Karpas-422 (cell line): ENCODE measurements around the gene MYO18B. TPM values are rescaled to one million over a fixed set of nuclear protein-coding genes. Genes with fewer than 3 reads are reported as not detected.

ENCODE experiments used
- DNase-seq: peaks from one replicate; pipeline ENCODE4 v3.0.0-alpha.2; 2015
- H2AFZ ChIP-seq: fragments of 200-600 bp; sonication (generic); 2 replicates; pipeline ENCODE4 v1.6.1; 2014; ENCODE audit warnings: antibody characterized with exemption, low read length, mixed read lengths
- H3K27ac ChIP-seq: fragments of 200-600 bp; sonication (generic); 2 replicates; pipeline ENCODE4 v1.5.1; 2014; ENCODE audit warnings: mild to moderate bottlenecking, low read length, moderate library complexity
- H3K27me3 ChIP-seq: fragments of 200-600 bp; sonication (generic); 2 replicates; pipeline ENCODE4 v1.6.1; 2014; ENCODE audit warnings: low read length, mixed read lengths
- H3K36me3 ChIP-seq: fragments of 200-600 bp; sonication (generic); 2 replicates; pipeline ENCODE4 v1.6.1; 2014; ENCODE audit warnings: low read length, mixed read lengths; ENCODE audit not compliant: insufficient read depth
- H3K4me1 ChIP-seq: fragments of 200-600 bp; sonication (generic); 2 replicates; pipeline ENCODE4 v1.6.1; 2014; ENCODE audit warnings: mild to moderate bottlenecking, low read length, mixed read lengths
- H3K4me2 ChIP-seq: fragments of 200-600 bp; sonication (generic); 2 replicates; pipeline ENCODE4 v1.6.1; 2014; ENCODE audit warnings: low read length, low read depth, mild to moderate bottlenecking; ENCODE audit not compliant: poor library complexity, severe bottlenecking
- H3K4me3 ChIP-seq: fragments of 200-600 bp; sonication (generic); 2 replicates; pipeline ENCODE4 v1.5.1; 2014; ENCODE audit warnings: mild to moderate bottlenecking, antibody characterized with exemption, low read length, mixed read lengths
- H3K79me2 ChIP-seq: fragments of 200-600 bp; sonication (generic); 2 replicates; pipeline ENCODE4 v1.6.1; 2014; ENCODE audit warnings: mild to moderate bottlenecking, low read length, mixed read lengths
- H3K9ac ChIP-seq: fragments of 200-600 bp; sonication (generic); 2 replicates; pipeline ENCODE4 v1.6.0; 2014; ENCODE audit warnings: low read length
- H3K9me2 ChIP-seq: fragments of 200-600 bp; sonication (generic), shearing (Covaris generic); replicated peaks from 2 replicates; pipeline ENCODE4 v1.6.0; 2014; ENCODE audit warnings: mild to moderate bottlenecking, low read length, moderate library complexity; ENCODE audit not compliant: insufficient read depth
- H3K9me3 ChIP-seq: fragments of 300-700, 200-600 bp; sonication (generic); 2 replicates; pipeline ENCODE4 v1.6.1; 2014; ENCODE audit warnings: low read length, mixed read lengths
- H4K20me1 ChIP-seq: fragments of 200-600 bp; sonication (generic); 2 replicates; pipeline ENCODE4 v1.6.1; 2014; ENCODE audit warnings: mild to moderate bottlenecking, antibody characterized with exemption, low read length, low read depth; ENCODE audit not compliant: insufficient read depth
- total RNA-seq: library from RNA; depleted of rRNA; stranded (reverse); fragments of >200 nt; shearing (Covaris generic); gene quantifications from 2 replicates; pipeline ENCODE4 v1.2.3, GENCODE V29; 2014; ENCODE audit warnings: low replicate concordance

Gene MYO18B
- total RNA-seq, 1 experiment from 2014 or later, result not detected

GRCh38 chr22:25739659-25740344, 2.2 kb upstream of the MYO18B start:
- Histone ChIP-seq H3K27me3 (no peaks in the 10 kb centered on the region), H3K4me2 (no peak overlapping the region), H3K36me3 (no peaks in the 10 kb centered on the region), H4K20me1 (no peaks in the 10 kb centered on the region), H3K9ac (no peak overlapping the region), H3K79me2 (no peaks in the 10 kb centered on the region), H3K4me1 (no peaks in the 10 kb centered on the region), H3K27ac (no peak overlapping the region), H3K9me3 (no peaks in the 10 kb centered on the region), H2AFZ (no peak overlapping the region), H3K4me3 (no peak overlapping the region), H3K9me2 (no peaks in the 10 kb centered on the region)
- no peak for DNase-seq

- no peak overlapping the region for H2AFZ ChIP-seq
- no peak overlapping the region for H3K9ac ChIP-seq
- no peak overlapping the region for H3K4me3 ChIP-seq
- H4K20me1 ChIP-seq, result no peaks in the 10 kb centered on the region
- no peaks in the 10 kb centered on the region for H3K9me3 ChIP-seq
- H3K4me2 ChIP-seq, result no peak overlapping the region
- H3K79me2 ChIP-seq, result no peaks in the 10 kb centered on the region
- no peaks in the 10 kb centered on the region for H3K4me1 ChIP-seq
- H3K27ac ChIP-seq, result no peak overlapping the region
- DNase-seq, result no peak
- no peaks in the 10 kb centered on the region for H3K27me3 ChIP-seq
- no peaks in the 10 kb centered on the region for H3K36me3 ChIP-seq
- no peaks in the 10 kb centered on the region for H3K9me2 ChIP-seq
These were observed 1.1 kb downstream of the MYO18B start for GRCh38 chr22:25742918-25743708.

- Histone ChIP-seq H3K27ac (no peak overlapping the region), H3K9me3 (no peaks in the 10 kb centered on the region), H4K20me1 (no peaks in the 10 kb centered on the region), H3K79me2 (no peaks in the 10 kb centered on the region), H2AFZ (no peak overlapping the region), H3K36me3 (no peaks in the 10 kb centered on the region), H3K4me2 (no peak overlapping the region), H3K4me3 (no peak overlapping the region), H3K9ac (no peak overlapping the region), H3K27me3 (no peaks in the 10 kb centered on the region), H3K4me1 (no peaks in the 10 kb centered on the region), H3K9me2 (no peaks in the 10 kb centered on the region)
- DNase-seq, result no peak
These were observed 2.7 kb downstream of the MYO18B start for GRCh38 chr22:25744694-25745093.

GRCh38 chr22:25745341-25746011, 3.5 kb downstream of the MYO18B start:
- Histone ChIP-seq H3K4me2 (no peak overlapping the region), H3K27ac (no peak overlapping the region)

GRCh38 chr22:25746012-25746373, 4.0 kb downstream of the MYO18B start:
- H4K20me1 ChIP-seq, result no peaks in the 10 kb centered on the region
- H3K4me2 ChIP-seq, result no peak overlapping the region
- no peaks in the 10 kb centered on the region for H3K9me2 ChIP-seq
- H3K79me2 ChIP-seq, result no peaks in the 10 kb centered on the region
- no peak overlapping the region for H2AFZ ChIP-seq
- no peak for DNase-seq
- no peak overlapping the region for H3K4me3 ChIP-seq
- H3K4me1 ChIP-seq, result no peaks in the 10 kb centered on the region
- H3K9ac ChIP-seq, result no peak overlapping the region
- no peak overlapping the region for H3K27ac ChIP-seq
- H3K9me3 ChIP-seq, result no peaks in the 10 kb centered on the region
- H3K27me3 ChIP-seq, result no peaks in the 10 kb centered on the region
- no peaks in the 10 kb centered on the region for H3K36me3 ChIP-seq

More at GRCh38 chr22:25745341-25746011, 3.5 kb downstream of the MYO18B start:
- no peaks in the 10 kb centered on the region for H3K27me3 ChIP-seq
- no peak for DNase-seq
- no peaks in the 10 kb centered on the region for H3K4me1 ChIP-seq
- no peak overlapping the region for H3K9ac ChIP-seq
- H2AFZ ChIP-seq, result no peak overlapping the region
- no peaks in the 10 kb centered on the region for H4K20me1 ChIP-seq
- H3K79me2 ChIP-seq, result no peaks in the 10 kb centered on the region
- H3K4me3 ChIP-seq, result no peak overlapping the region
- H3K36me3 ChIP-seq, result no peaks in the 10 kb centered on the region
- no peaks in the 10 kb centered on the region for H3K9me2 ChIP-seq
- H3K9me3 ChIP-seq, result no peaks in the 10 kb centered on the region

GRCh38 chr22:25747245-25747944, 5.4 kb downstream of the MYO18B start:
- H2AFZ ChIP-seq, result no peak overlapping the region
- H3K79me2 ChIP-seq, result no peaks in the 10 kb centered on the region

GRCh38 chr22:25748140-25748539, 6.2 kb downstream of the MYO18B start:
- Histone ChIP-seq H3K79me2 (no peaks in the 10 kb centered on the region), H3K27me3 (no peaks in the 10 kb centered on the region), H3K9ac (no peak overlapping the region), H4K20me1 (no peaks in the 10 kb centered on the region), H3K9me3 (no peaks in the 10 kb centered on the region), H3K9me2 (no peaks in the 10 kb centered on the region), H3K4me2 (no peak overlapping the region), H3K36me3 (no peaks in the 10 kb centered on the region), H2AFZ (no peak overlapping the region), H3K4me1 (no peaks in the 10 kb centered on the region), H3K4me3 (no peak overlapping the region), H3K27ac (no peak overlapping the region)
- no peak for DNase-seq

More at GRCh38 chr22:25747245-25747944, 5.4 kb downstream of the MYO18B start:
- Histone ChIP-seq H4K20me1 (no peaks in the 10 kb centered on the region), H3K9me2 (no peaks in the 10 kb centered on the region), H3K9me3 (no peaks in the 10 kb centered on the region), H3K4me1 (no peaks in the 10 kb centered on the region), H3K4me3 (no peak overlapping the region), H3K9ac (no peak overlapping the region), H3K27me3 (no peaks in the 10 kb centered on the region), H3K36me3 (no peaks in the 10 kb centered on the region), H3K4me2 (no peak overlapping the region), H3K27ac (no peak overlapping the region)
- no peak for DNase-seq

- Histone ChIP-seq H3K9ac (no peak overlapping the region), H3K4me1 (no peaks in the 10 kb centered on the region), H3K4me3 (no peak overlapping the region), H3K27ac (no peak overlapping the region), H2AFZ (no peak overlapping the region), H3K27me3 (no peaks in the 10 kb centered on the region), H3K9me3 (no peaks in the 10 kb centered on the region), H4K20me1 (no peaks in the 10 kb centered on the region), H3K36me3 (no peaks in the 10 kb centered on the region), H3K4me2 (no peak overlapping the region), H3K9me2 (no peaks in the 10 kb centered on the region), H3K79me2 (no peaks in the 10 kb centered on the region)
- no peak for DNase-seq
These were observed 6.7 kb downstream of the MYO18B start for GRCh38 chr22:25748704-25749103.
